ENCODE measurements around the gene ANKRD55. TPM values are rescaled to one million over a fixed set of nuclear protein-coding genes. Genes with fewer than 3 reads are reported as not detected.

ANKRD55 gene
- total RNA-seq, 1 experiment from 2014 or later: not detected

- no peak overlapping the region for H3K9ac ChIP-seq (ENCODE audit: low read length)
- TF ChIP-seq CTCF (conservative IDR thresholded peaks at IDR 0.05; ENCODE audit: low read depth, low read length) (no peak), EZH2 (IDR thresholded peaks at IDR 0.05; ENCODE audit: low read length, unreplicated experiment) (no peak), EZH2phosphoT487 (IDR thresholded peaks at IDR 0.05; ENCODE audit: borderline replicate concordance, low read length) (no peak)
- no peaks in the 10 kb centered on the region for H3K36me3 ChIP-seq (ENCODE audit: low read depth, low read length)
- POLR2A ChIA-PET (ENCODE audit: unreplicated experiment): interaction anchor here (0.6 kb wide), 1 partner anchor 183 kb away, joined by 3 read pairs; no protein-coding TSS in a partner anchor
- 0 out of 2 replicates have a peak, but pooled peaks cover 4% of the 10 kb centered on the region for H3K4me1 ChIP-seq (ENCODE audit: insufficient read depth, low read length)
- H3K4me2 ChIP-seq (ENCODE audit: low read length): no peak overlapping the region
- H3K9me3 ChIP-seq (ENCODE audit: low read length): no peaks in the 10 kb centered on the region
- H4K20me1 ChIP-seq (ENCODE audit: low read length): no peaks in the 10 kb centered on the region
- no peaks in the 10 kb centered on the region for H3K79me2 ChIP-seq (ENCODE audit: low read length)
- H2AFZ ChIP-seq (ENCODE audit: low read length): no peak overlapping the region
- CTCF ChIA-PET: interaction anchor here (0.6 kb wide), 1 partner anchor 119 kb away, joined by 4 read pairs; no protein-coding TSS in a partner anchor
- intact Hi-C loops (cut with micrococcal nuclease): no loop called here
- no peak for DNase-seq
- ATAC-seq: no peak
- H3K9me2 ChIP-seq (replicated peaks; ENCODE audit: low read length): no peaks in the 10 kb centered on the region
- BruUV-seq (replicated peaks): no TSS peak
- no peaks in the 10 kb centered on the region for H3K27me3 ChIP-seq (ENCODE audit: low read length)
- no peak overlapping the region for H3K27ac ChIP-seq (ENCODE audit: low read length)
- H3F3A ChIP-seq (ENCODE audit: low read length, unreplicated experiment): no peaks in the 10 kb centered on the region
- H3K4me3 ChIP-seq (ENCODE audit: low read length): no peak overlapping the region
Observed at GRCh38 chr5:56176871-56177533, 56.1 kb downstream of the ANKRD55 start.

GRCh38 chr5:56176155-56176798 lies 56.9 kb downstream of the ANKRD55 start:
- intact Hi-C loops (cut with micrococcal nuclease): no loop called here
- H3K4me1 ChIP-seq (ENCODE audit: insufficient read depth, low read length): 0 out of 2 replicates have a peak, but pooled peaks cover 4% of the 10 kb centered on the region
- H3K79me2 ChIP-seq (ENCODE audit: low read length): no peaks in the 10 kb centered on the region
- H3K36me3 ChIP-seq (ENCODE audit: low read depth, low read length): no peaks in the 10 kb centered on the region
- H3K27ac ChIP-seq (ENCODE audit: low read length): no peak overlapping the region
- POLR2A ChIA-PET (ENCODE audit: unreplicated experiment): interaction anchor here (0.6 kb wide), 1 partner anchor 182 kb away, joined by 3 read pairs; no protein-coding TSS in a partner anchor
- no TSS peak for BruUV-seq (replicated peaks)
- H3K9me3 ChIP-seq (ENCODE audit: low read length): no peaks in the 10 kb centered on the region
- no peaks in the 10 kb centered on the region for H3K9me2 ChIP-seq (replicated peaks; ENCODE audit: low read length)
- ATAC-seq: no peak
- H3F3A ChIP-seq (ENCODE audit: low read length, unreplicated experiment): no peaks in the 10 kb centered on the region
- TF ChIP-seq CTCF (conservative IDR thresholded peaks at IDR 0.05; ENCODE audit: low read depth, low read length): no peak
- no peak for TF ChIP-seq EZH2 (IDR thresholded peaks at IDR 0.05; ENCODE audit: low read length, unreplicated experiment)
- no peak for TF ChIP-seq EZH2phosphoT487 (IDR thresholded peaks at IDR 0.05; ENCODE audit: borderline replicate concordance, low read length)
- no peak for DNase-seq
- no peaks in the 10 kb centered on the region for H3K27me3 ChIP-seq (ENCODE audit: low read length)
- CTCF ChIA-PET: interaction anchor here (0.6 kb wide), 1 partner anchor 118 kb away, joined by 4 read pairs; no protein-coding TSS in a partner anchor
- no peak overlapping the region for H3K4me3 ChIP-seq (ENCODE audit: low read length)
- no peak overlapping the region for H2AFZ ChIP-seq (ENCODE audit: low read length)
- no peak overlapping the region for H3K4me2 ChIP-seq (ENCODE audit: low read length)
- no peaks in the 10 kb centered on the region for H4K20me1 ChIP-seq (ENCODE audit: low read length)
- H3K9ac ChIP-seq (ENCODE audit: low read length): no peak overlapping the region
